Epidermal melanocyte (primary cell): Measurements from ENCODE around the gene TAF4.
"Not testable (repeated sequence)": the region's sequence is repeated elsewhere in the genome, so short reads cannot be mapped to it uniquely, and the experiment has no call there.

Source experiments
- DNase-seq: peaks from one replicate; pipeline ENCODE4 v3.0.0; 2011; ENCODE audit warnings: low spot score; ENCODE audit not compliant: insufficient read length

Gene TAF4

DNA sequence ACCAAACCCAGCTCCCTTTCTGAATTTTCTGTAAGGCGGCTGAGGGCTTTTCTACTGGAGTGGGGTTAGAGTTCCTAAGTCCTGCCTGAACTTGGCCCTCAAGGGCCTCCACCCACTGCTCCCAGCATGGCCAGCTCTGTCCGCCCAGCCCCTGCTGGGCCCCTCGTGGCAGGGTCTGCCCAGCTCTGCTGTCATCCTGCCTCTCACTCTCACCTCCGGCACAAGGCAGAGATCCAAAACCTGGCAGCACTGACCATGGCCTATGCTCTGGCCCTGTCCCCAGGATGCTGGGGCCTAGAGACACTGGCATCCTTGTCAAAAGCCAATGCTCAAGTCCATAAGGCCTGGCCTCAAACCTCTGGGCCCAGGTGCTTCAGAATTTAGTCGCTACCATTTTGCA is 61.1 kb downstream of the TAF4 start:
- no peak for DNase-seq

DNA sequence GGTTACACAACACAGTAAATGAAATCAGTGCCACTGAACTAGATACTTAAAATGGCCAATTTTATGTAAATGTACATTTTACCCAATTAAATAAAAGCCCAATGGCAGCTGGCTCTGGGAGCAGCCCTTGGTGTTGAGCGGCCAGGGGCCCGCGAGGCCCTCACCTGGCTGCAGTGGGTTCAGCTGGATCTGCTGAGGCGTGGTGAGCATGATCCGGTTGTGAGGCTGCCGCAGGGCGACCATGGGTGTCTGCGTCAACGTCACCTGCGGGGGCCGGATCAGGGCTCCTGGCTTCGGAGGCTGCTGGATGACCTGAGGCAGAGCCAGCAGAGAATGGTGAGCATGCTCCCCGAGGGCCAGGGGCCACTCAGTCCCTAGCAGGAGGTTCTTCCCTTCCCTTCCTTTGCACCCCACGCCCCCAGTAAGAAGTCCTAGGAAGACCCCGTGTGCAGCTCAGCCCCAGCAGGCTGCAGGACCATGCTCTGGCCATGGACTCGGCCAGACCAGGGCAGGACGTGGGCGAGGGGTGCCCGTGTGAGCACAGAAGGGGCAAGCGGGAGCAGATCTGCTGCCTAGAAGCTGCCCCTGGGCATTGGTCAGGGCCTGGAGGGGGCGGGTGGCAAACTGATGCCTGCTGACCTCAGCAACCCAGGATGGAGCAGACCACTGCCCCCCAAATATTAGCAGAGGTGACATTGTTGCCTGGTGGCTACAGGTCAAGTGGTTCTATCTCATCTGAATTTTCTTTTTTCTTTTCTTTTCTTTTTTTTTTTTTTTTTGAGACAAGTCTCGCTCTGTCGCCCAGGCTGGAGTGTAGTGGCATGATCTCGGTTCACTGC is 61.9 kb downstream of the TAF4 start:
- no peak for DNase-seq

DNA sequence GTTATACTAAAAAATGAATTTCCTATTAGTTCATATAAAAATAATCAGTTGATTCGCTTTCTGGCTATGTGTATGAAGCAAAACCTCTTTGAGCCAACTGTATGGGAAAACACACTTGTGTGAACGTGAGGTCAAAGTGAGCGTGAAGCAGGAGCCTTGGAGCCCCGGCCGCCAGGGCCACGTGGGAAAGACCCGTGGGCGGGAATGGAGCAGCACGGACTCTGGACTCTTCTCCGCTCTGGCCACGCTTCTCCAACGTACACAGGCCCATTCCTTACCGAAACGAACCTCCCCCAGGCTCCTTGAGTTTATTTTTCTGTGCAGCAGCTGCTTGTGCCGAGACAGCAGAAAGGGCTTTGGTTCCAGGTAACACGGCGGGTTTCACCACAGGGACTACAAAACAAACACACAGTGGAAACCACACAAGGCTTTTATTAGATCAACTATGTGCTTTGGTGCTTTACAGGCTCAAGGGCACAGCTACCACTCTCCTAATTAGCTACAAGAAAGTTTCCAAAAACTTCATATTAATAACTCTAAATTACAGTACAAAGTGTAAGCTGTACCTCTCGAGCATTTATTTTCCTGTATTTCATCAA is 62.7 kb downstream of the TAF4 start:
- no peak for DNase-seq

DNA sequence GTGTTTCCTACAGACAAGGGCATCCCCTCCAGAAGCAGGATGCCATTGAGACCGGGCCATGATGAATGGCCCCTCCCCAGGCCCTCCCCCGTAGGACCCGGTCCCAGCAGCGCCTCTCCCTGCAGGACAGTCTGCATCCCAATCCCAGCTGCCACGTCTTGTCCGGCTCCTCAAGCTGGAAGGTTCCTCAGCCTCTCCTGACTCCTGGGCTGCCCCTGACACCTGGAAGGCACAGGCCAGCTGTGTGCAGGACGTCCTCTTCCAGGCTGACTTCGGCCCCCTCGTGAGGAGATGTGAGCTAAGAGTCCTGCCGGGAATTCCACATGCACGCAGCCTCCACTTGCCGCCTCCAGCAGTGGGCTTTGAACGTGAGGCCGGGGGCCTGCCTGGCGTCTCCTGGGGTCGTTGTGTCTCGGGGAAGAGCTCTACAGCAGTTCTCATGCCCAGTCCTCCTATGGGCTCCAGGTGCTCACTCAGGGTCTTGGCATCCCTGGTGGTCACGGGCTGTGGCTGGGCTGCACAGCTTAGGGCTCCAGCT is 64.4 kb downstream of the TAF4 start:
- no peak for DNase-seq

DNA sequence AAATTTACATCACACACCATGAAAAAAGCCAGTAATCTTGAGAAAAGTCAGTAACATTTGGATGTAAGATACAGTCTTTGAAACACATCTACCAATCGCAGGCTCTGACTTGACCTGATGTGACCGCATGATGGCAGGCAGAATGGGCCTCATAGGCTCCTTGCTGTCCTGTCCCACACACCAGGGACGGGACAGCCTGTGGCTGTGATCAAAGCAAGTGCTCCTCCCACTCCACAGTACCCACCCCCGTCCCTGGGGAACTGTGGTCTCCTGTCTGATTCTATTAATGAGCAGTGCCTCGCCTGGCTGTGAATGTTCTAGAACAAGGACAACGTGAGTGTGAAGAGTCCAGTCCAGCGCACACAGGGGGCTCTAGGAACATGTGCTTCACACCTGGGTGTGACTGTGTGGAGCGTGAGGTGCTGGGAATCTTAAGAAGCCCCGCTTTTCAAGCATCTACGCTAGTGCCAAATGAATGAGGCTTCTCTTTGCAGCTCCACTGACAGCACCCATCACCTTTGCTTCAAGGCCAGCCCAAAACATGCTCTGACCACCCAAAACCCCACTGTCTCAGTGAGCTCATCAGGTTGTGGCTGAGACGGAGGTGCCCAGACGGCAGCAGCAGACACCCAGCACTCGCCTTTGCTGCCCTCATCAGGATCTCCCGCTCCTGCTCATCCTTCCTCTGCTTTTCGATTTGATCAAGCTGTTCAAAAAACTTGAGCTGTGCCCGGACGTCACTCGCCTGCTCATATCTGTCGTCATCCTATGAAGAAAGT is 67.1 kb downstream of the TAF4 start:
- DNase-seq = no peak

DNA sequence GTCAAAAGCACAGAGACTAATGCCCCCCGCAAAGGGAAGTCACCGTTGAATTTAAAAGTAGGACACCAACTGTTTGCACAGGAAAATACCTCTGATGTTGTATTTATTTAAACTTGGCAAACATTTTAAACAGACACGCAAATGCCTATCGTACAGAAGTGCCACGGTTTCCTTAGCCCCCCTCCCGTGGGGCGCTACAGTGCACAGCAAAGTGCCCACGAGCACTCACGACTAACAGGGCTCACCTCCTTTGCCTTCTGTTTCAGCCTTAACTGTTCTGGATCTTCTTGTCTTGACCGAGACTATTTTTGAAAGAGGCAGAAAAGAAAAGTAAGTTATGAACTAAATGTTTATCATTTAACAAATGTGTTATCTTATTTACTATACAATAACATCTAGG is 67.8 kb downstream of the TAF4 start:
- no peak for DNase-seq

DNA sequence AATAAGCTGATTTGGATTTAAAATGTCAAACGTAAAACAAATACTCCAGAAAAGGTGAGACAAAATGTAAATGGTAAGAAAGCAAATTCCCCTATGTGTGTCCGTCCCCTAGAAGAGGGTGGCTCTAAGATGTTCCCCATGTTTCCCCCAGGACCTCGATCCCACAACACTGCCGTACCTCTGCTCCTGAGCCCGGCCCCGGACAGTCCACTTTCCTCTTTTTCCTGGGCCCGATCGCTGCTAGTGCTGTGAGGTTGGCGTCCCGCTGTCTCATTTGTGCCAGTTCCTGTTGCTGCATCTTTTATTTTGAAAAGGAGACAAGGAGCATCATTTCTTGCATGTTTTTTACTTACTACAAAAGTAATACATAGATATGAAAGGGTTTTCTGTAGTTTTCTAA is 68.3 kb downstream of the TAF4 start:
- no peak for DNase-seq

DNA sequence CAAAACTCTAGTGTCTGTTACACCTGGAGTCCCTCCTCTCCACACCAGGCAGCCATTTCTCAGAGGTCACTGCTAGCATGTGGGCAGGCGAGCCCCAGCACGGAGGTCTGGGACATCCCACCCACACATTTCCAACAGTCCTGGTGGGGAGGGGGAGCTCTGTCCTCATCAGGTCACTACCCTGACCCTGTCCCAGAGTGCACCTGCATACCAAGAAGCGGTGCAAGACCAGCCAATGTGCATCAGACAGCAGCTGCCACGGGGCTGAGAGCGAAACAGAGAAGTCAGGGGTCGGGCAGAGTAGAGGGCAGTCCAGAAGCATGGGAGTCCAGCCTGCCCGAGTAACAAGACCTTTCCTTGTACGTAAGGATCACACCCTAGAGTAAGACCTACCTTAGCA is 71.1 kb downstream of the TAF4 start:
- DNase-seq = no peak

DNA sequence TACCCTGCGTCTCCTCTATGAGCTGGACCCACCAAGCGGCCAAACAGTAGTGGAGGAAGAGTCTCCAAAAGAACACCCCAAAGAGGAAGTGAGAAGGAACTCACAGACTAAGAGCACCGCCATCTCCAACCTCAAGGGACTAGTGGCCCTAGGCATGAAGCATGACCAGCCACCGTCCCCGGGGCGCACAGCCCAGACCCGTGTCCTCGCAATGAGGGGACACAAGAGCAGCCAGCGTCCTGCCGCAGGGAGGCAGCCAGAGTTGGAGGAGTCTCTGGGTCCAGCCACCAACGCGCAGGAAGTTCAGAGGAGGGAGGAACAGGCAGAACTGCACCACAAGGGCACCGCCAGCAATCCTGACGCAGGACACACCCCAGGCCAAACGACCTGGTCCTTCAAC is 72.6 kb downstream of the TAF4 start:
- DNase-seq = no peak

DNA sequence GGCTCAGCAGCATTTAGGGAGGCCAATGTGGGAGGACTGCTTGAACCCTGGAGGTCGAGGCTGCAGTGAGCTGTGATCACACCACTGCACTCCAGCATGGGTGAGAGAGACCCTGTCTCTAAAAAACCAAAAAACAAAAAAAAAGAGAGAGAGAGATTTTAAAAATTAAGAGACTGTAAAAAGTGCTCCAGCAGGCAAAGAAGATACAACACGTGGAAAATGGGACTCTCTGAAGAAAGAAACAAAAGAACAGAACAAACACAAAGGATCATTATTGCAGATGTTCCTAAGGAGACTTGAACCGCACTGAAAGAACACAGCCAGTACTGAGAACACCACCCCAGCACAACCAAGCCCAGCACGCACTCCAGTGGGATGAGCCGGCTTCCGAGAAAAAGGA is 74.2 kb downstream of the TAF4 start:
- no peak for DNase-seq

DNA sequence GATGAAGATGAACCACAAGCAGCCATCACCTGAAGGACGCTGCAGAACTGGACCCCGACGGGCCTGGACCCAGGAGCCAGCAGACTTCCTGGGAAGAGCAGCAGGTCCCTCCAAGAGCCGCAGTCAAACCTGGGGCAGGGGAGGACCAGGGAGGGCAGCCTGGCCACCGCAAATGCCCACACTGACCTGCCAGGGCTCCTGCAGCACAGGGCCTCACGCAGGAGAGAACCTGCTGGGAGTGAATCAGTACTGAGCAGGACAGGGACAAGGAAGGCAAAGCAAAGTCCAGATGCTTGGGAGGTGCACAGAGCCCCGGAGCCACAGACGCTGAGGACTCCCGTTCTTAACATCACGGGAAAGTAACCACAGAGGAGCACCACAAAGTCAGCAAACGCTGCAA is 75.2 kb downstream of the TAF4 start:
- no peak for DNase-seq

DNA sequence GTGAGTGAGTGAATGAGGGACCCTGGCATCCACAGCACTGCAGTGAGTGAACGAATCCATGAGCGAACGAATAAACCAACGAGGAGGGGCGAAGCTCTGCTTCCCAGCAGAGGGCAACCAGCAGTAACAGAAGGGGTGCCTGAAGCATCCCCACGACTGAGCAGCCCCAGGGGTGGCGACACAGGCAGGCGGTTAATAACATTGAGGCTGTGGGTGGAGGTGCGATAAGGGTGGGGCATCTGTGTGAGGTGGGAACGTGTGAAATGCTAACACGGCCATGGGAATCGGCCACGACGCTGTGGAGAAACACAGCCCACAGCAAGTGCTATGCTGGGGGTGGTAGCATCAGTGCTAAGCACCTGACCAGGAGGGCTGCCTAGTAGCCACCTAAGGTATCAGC is 75.9 kb downstream of the TAF4 start:
- no peak for DNase-seq

DNA sequence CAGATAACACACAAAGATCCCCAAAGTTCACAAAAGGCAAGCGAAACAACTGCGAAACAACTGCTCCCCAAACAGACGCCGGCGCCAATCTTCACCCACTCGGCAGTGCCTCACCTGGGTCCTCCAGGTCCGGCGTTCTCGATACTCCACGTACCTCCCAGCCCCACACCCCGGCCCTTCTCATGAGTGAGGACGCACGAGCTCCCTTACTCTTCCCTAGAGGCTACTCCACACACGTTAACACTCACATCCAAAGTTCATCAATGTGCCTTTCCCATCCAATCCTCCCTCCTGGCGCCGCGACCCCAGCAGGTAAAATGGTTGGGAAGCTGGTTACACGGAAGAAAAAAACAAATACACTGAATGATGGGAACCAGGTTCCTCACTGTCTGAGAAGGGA is 77.0 kb downstream of the TAF4 start:
- DNase-seq = no peak

DNA sequence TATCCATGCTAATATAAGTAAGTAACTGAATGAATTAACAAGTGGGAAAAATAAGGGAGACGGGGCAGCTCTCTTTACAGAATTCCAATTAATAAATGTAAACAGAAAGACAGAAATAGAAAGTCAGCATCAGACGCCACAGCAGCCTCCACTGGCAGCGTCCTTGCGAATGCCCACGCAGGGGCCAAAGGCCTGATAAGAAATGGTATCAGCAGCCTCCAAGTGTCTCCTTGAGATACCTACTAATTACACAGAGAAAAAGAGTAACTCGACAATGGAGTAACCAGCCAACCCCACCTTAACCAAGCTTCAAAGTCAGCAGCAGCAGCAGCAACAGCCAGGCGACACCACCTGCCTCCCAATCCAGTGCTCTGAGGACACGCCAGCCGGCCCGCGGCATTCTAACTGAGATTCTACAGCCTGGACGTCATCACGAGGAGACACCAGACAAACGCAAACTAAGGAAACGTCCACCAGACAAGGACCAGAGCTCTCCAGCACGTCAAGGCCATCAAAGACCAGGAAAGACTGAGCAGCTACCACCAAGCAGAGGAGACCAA is 78.8 kb downstream of the TAF4 start:
- no peak for DNase-seq

DNA sequence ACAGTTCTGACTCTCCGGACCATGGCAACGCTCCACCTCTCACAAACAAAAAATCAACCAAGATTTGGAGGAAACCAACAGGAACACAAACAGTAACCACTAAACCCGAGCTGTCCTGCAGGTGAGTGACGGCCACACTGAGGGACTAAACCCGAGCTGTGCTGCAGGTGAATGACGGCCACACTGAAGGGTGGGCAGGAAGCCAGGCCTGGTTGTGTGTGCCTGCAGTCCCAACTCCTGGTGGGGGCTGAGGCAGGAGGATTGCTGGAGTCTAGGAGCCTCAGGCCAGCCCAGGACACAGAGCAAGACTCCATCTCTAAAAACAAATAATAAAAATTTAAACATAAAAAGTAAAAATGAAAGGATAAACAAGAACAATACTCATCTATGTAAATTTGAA is 80.6 kb downstream of the TAF4 start:
- DNase-seq = no peak

DNA sequence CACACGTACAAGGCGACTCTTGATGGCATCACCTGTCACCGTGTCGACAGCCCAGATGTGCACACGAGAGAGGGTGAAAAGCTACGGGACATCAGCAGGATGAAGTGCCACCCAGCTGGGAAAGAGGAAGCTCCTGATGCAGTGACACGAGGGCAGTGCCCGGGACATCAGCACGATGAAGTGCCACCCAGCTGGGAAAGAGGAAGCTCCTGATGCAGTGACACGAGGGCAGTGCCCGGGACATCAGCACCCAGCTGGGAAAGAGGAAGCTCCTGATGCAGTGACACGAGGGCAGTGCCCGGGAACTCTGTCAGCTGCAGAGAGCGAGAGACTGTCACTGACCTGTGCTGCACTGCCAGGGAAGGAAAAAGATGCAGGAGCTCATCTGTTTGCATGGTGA is 81.2 kb downstream of the TAF4 start:
- not testable (repeated sequence) for DNase-seq

DNA sequence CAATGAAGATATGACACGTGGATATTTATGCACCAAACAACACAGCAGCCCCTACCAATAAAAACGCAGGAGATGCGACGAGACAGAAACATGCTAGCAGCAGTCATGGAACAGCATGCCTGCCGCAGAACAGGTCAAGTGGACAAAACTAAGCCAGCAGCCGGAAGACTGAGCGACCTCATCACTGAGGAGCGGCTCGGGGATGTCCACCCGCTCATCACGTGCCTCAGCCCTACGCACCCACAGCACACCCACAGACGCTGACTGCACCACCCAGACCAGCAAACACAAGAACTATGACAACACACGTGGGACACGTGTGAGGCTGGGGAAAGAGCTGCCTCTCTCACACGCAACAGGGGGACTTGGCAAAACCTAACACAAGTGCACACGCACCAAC is 81.7 kb downstream of the TAF4 start:
- no peak for DNase-seq

DNA sequence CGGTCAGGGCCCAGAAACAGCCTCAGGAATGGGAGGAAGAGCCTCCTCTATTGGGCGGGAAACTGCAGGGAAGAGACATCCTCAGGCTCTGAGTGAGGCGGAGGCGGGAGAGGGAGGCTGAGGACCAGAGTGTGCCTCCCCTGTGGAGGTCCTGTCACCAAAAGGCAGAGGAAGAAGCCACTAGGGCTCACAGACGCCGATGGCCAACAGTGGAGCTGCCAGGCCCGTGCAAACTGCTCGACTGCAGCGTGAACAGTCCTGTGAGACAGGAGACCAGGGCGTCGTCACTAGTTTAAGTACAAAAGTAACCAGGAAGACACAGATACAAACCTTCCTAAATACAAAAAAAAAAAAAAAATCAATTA is 82.7 kb downstream of the TAF4 start:
- no peak for DNase-seq

DNA sequence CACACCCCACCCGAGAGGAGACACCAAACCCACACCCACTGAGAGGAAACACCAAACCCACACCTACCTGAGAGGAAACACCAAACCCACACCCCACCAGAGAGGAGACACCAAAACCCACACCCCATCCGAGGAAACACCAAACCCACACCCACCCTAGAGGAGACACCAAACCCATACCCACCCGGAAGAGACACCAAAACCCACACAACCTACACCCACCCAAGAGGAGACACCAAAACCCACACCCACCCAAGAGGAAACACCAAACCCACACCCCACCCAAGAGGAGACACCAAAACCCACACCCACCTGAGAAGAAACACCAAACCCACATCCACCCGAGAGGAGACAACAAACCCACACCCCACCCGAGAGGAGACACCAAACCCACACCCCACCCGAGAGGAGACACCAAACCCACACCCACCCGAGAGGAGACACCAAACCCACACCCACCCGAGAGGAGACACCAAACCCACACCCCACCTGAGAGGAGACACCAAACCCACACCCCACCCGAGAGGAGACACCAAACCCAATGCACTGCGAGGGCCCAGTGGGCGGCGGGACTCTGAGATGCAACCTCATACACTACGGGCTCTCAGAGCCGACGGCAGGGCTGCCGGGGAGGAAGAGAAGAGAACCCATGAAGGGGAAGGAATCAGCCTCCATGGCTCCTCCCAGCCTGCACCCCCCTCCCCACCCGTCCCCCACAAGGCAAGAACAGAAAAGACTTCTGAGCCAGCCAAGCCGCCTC is 83.3 kb downstream of the TAF4 start:
- no peak for DNase-seq

DNA sequence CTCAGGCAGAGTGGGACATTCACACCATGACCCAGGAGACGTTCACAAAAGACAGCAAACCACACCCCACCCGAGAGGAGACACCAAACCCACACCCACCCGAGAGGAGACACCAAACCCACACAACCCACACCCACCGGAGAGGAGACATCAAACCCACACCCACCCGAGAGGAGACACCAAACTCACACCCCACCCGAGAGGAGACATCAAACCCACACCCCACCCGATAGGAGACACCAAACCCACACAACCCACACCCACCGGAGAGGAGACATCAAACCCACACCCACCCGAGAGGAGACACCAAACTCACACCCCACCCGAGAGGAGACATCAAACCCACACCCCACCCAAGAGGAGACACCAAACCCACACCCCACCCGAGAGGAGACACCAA is 84.0 kb downstream of the TAF4 start:
- not testable (repeated sequence) for DNase-seq
